ENCODE results near the gene ITGA2B. TPM values are rescaled to one million over a fixed set of nuclear protein-coding genes. Genes with fewer than 3 reads are reported as not detected.

The ITGA2B gene
- total and polyA plus RNA-seq, 4 donors, result 0.22 to 23.8 (median 0.31) TPM

- 53% methylated on average over 16 of the region's 16 CpGs for WGBS
- H3K36me3 ChIP-seq (ENCODE audit: control insufficient read depth in 4 of 4, insufficient read depth in 3 of 4, low read depth in 1 of 4, low read length in 3 of 4), result no peaks in the 10 kb centered on the region
- H3K4me1 ChIP-seq (ENCODE audit: control insufficient read depth in 4 of 4, insufficient read depth in 4 of 4, low read length in 3 of 4), result peaks cover 5 to 11% (median 7%) of the 10 kb centered on the region in 4 donors
- no peak overlapping the region for H3K4me3 ChIP-seq (ENCODE audit: low read depth in 1 of 3, low read length in 3 of 3)
- no peaks in the 10 kb centered on the region for H3K9me3 ChIP-seq (ENCODE audit: control insufficient read depth in 4 of 4, low read length in 3 of 4)
- no peak overlapping the region for H3K9ac ChIP-seq (ENCODE audit: low read depth in 1 of 2, low read length in 2 of 2)
- no peak for TF ChIP-seq ATF3 (IDR thresholded peaks at IDR 0.05)
- TF ChIP-seq SP1 (IDR thresholded peaks at IDR 0.05), result no peak
- TF ChIP-seq FOXA2 (IDR thresholded peaks at IDR 0.05), result no peak
- TF ChIP-seq RXRA (IDR thresholded peaks at IDR 0.05), result no peak
- TF ChIP-seq GABPA (IDR thresholded peaks at IDR 0.05 in 1 of 2, conservative IDR thresholded peaks at IDR 0.05 in 1 of 2), result no peak
- no peak for TF ChIP-seq FOXA1 (IDR thresholded peaks at IDR 0.05)
- TF ChIP-seq JUND (IDR thresholded peaks at IDR 0.05), result no peak
- no peak for TF ChIP-seq REST (IDR thresholded peaks at IDR 0.05)
- TF ChIP-seq TAF1 (conservative IDR thresholded peaks at IDR 0.05), result no peak
- TF ChIP-seq NR2F2 (IDR thresholded peaks at IDR 0.05), result no peak
- no peak for TF ChIP-seq CTCF (IDR thresholded peaks at IDR 0.05; ENCODE audit: low read depth, low read length, missing input control)
- TF ChIP-seq HNF4G (IDR thresholded peaks at IDR 0.05), result no peak
- TF ChIP-seq, protein P1, sequence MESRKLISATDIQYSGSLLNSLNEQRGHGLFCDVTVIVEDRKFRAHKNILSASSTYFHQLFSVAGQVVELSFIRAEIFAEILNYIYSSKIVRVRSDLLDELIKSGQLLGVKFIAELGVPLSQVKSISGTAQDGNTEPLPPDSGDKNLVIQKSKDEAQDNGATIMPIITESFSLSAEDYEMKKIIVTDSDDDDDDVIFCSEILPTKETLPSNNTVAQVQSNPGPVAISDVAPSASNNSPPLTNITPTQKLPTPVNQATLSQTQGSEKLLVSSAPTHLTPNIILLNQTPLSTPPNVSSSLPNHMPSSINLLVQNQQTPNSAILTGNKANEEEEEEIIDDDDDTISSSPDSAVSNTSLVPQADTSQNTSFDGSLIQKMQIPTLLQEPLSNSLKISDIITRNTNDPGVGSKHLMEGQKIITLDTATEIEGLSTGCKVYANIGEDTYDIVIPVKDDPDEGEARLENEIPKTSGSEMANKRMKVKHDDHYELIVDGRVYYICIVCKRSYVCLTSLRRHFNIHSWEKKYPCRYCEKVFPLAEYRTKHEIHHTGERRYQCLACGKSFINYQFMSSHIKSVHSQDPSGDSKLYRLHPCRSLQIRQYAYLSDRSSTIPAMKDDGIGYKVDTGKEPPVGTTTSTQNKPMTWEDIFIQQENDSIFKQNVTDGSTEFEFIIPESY (IDR thresholded peaks at IDR 0.05), result no peak
- TF ChIP-seq HNF4A (conservative IDR thresholded peaks at IDR 0.05), result no peak
- TF ChIP-seq RAD21 (IDR thresholded peaks at IDR 0.05), result no peak
- TF ChIP-seq, protein P2, sequence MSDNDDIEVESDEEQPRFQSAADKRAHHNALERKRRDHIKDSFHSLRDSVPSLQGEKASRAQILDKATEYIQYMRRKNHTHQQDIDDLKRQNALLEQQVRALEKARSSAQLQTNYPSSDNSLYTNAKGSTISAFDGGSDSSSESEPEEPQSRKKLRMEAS (IDR thresholded peaks at IDR 0.05), result no peak
- TF ChIP-seq EGR1 (IDR thresholded peaks at IDR 0.05; ENCODE audit: low read depth in 2 of 2), result no peak
- TF ChIP-seq YY1 (IDR thresholded peaks at IDR 0.05), result no peak
- H3K27ac ChIP-seq (ENCODE audit: low read depth in 1 of 2, low read length in 2 of 2), result no peak overlapping the region
- H3K27me3 ChIP-seq (ENCODE audit: control insufficient read depth in 4 of 4, insufficient read depth in 4 of 4, low read length in 3 of 4), result no peaks in the 10 kb centered on the region
- DNase-seq (ENCODE audit: low spot score), result no peak
Measured at GRCh38 chr17:44383861-44384260, 5.6 kb downstream of the ITGA2B start.
